ENCODE measurements around the gene ERVH48-1.

GRCh38 chr21:42868196-42868595 lies 57.2 kb downstream of the ERVH48-1 start:
- TF ChIP-seq POLR2A (IDR thresholded peaks at IDR 0.05) (no peak), CTCF (IDR thresholded peaks at IDR 0.05 in 4 of 5, conservative IDR thresholded peaks at IDR 0.05 in 1 of 5) (no peak)

Data from gastrocnemius medialis (tissue), 4 donors.